NCI-H526 treated with DMSO at 0.1 percent for 48 hours (cell line): ENCODE results near the gene SALL3.

ENCODE experiments used
- DNase-seq: peaks from one replicate; lab custom pipeline; 2025; lab: John Stamatoyannopoulos, UW

SALL3 gene

GRCh38 chr18:79006106-79006795 lies 26.6 kb downstream of the SALL3 start:
- no peak for DNase-seq

- DNase-seq, result no peak
Measured at GRCh38 chr18:79007440-79007839, 27.8 kb downstream of the SALL3 start.

- DNase-seq, result no peak
Measured at GRCh38 chr18:79008356-79008940, 28.8 kb downstream of the SALL3 start.

GRCh38 chr18:79010802-79011201 lies 31.2 kb downstream of the SALL3 start:
- no peak for DNase-seq

- no peak for DNase-seq
Measured at GRCh38 chr18:79011300-79011870, 31.8 kb downstream of the SALL3 start.

- DNase-seq, result no peak
Measured at GRCh38 chr18:79013869-79014268, 34.3 kb downstream of the SALL3 start.

- no peak for DNase-seq
Measured at GRCh38 chr18:79018911-79019310, 39.3 kb downstream of the SALL3 start.

- DNase-seq, result no peak
Measured at GRCh38 chr18:79019881-79020280, 40.3 kb downstream of the SALL3 start.

- DNase-seq, result no peak
Measured at GRCh38 chr18:79022603-79023002, 43.0 kb downstream of the SALL3 start.

GRCh38 chr18:79026491-79026890 lies 46.9 kb downstream of the SALL3 start:
- no peak for DNase-seq

- DNase-seq, result no peak
Measured at GRCh38 chr18:79030680-79031079, 51.1 kb downstream of the SALL3 start.

- no peak for DNase-seq
Measured at GRCh38 chr18:79042276-79042675, 62.7 kb downstream of the SALL3 start.

GRCh38 chr18:79043288-79043687 lies 63.7 kb downstream of the SALL3 start:
- no peak for DNase-seq

- DNase-seq, result no peak
Measured at GRCh38 chr18:79046522-79046921, 66.9 kb downstream of the SALL3 start.

GRCh38 chr18:79047556-79048244 lies 68.1 kb downstream of the SALL3 start:
- DNase-seq, result no peak

GRCh38 chr18:79048245-79048632 lies 68.6 kb downstream of the SALL3 start:
- no peak for DNase-seq

- no peak for DNase-seq
Measured at GRCh38 chr18:79049506-79049905, 69.9 kb downstream of the SALL3 start.
